ENCODE measurements around the gene LZTS2. TPM values are rescaled to one million over a fixed set of nuclear protein-coding genes. Genes with fewer than 3 reads are reported as not detected.

Gene LZTS2
- total and polyA plus RNA-seq, 2 experiments from 2014 or later: 27.6 to 88.3 TPM

- ATAC-seq: no peak
- no peak for TF ChIP-seq ZNF114 (CRISPR knock-in tag; IDR thresholded peaks at IDR 0.05)
- TF ChIP-seq POLR2AphosphoS5 (IDR thresholded peaks at IDR 0.05; ENCODE audit: low read depth): no peak
- no peak for TF ChIP-seq ZNF331 (CRISPR knock-in tag; IDR thresholded peaks at IDR 0.05; ENCODE audit: low read depth)
- TF ChIP-seq EZH2 (IDR thresholded peaks at IDR 0.05; ENCODE audit: low read depth, unreplicated experiment): no peak
- no peak for TF ChIP-seq EZH2phosphoT487 (IDR thresholded peaks at IDR 0.05; ENCODE audit: unreplicated experiment)
- TF ChIP-seq ETS1 (IDR thresholded peaks at IDR 0.05): no peak
- TF ChIP-seq CREB1 (CRISPR knock-in tag; IDR thresholded peaks at IDR 0.05; ENCODE audit: low read depth): no peak
- TF ChIP-seq STAT1 (IDR thresholded peaks at IDR 0.05; ENCODE audit: unreplicated experiment): no peak
- TF ChIP-seq NANOG (IDR thresholded peaks at IDR 0.05; ENCODE audit: borderline replicate concordance): no peak
- no peak for TF ChIP-seq CTCF (conservative IDR thresholded peaks at IDR 0.05; ENCODE audit: low read depth in 2 of 2)
- no peak for TF ChIP-seq REST (IDR thresholded peaks at IDR 0.05; ENCODE audit: unreplicated experiment)
- no peak for TF ChIP-seq ZNF462 (CRISPR knock-in tag; IDR thresholded peaks at IDR 0.05)
- TF ChIP-seq JUNB (IDR thresholded peaks at IDR 0.05; ENCODE audit: unreplicated experiment): no peak
- Histone ChIP-seq H3K27me3 (ENCODE audit: insufficient read depth) (no peaks in the 10 kb centered on the region), H4K20me1 (replicated peaks; ENCODE audit: insufficient read depth) (peaks cover 9% of the 10 kb centered on the region), H3K9me2 (ENCODE audit: insufficient read depth) (no peaks in the 10 kb centered on the region), H3K27ac (ENCODE audit: low read depth) (no peak overlapping the region), H2AFZ (no peak overlapping the region), H3K4me2 (no peak overlapping the region), H3K79me2 (replicated peaks; ENCODE audit: insufficient read depth) (no peaks in the 10 kb centered on the region), H3K4me3 (no peak overlapping the region), H3K4me1 (ENCODE audit: insufficient read depth) (no peaks in the 10 kb centered on the region), H3F3A (replicated peaks; ENCODE audit: low read depth) (no peaks in the 10 kb centered on the region), H3K36me3 (ENCODE audit: insufficient read depth) (peaks cover 16% of the 10 kb centered on the region)
- Mint-ChIP-seq H3K36me3 (ENCODE audit: low read depth) (peaks cover 36% of the 10 kb centered on the region; the same call in 2 of the 3 replicates), H3K27me3 (ENCODE audit: insufficient read depth, low read depth, poor library complexity) (no peaks in the 10 kb centered on the region), H3K4me3 (no peak overlapping the region), H3K27ac (no peak overlapping the region), H3K9me3 (no peaks in the 10 kb centered on the region), H3K4me1 (no peaks in the 10 kb centered on the region)
- DNase-seq (ENCODE audit: low spot score): no peak
These were observed 39.4 kb upstream of the LZTS2 start for GRCh38 chr10:100960251-100960650.
